Posterior cingulate gyrus (tissue), 11 donors: ENCODE results near the gene ABCF1.
A peak's percentile ranks its signal among the peaks of the same experiment; 100 is the strongest.

ENCODE experiments used
- DNase-seq, 10 donors: peaks; one replicate each; pipeline versions ENCODE4 v3.0.0 to v3.0.0-alpha.2; 2020 to 2021; ENCODE audit warnings: mixed read lengths in 3 of 10
- intact Hi-C: fragments of 100-400 bp; cut with DNase I; formaldehyde crosslinking; loops from one replicate; pipeline ENCODE4 v1.15.1; 2023

The ABCF1 gene

GRCh38 chr6:30616811-30617564 lies 45.7 kb downstream of the ABCF1 start, which contains the start of gene PPP1R10:
Gene PPP1R10 (minus strand): TSS chr6:30617243. CDS start chr6:30609944, 7,299 bp downstream.
- intact Hi-C loops = no loop called here
- peak; percentile 97 to 100 (median 99) for DNase-seq

- intact Hi-C loops = no loop called here
- peak; percentile 96 to 100 (median 98) for DNase-seq
Observed at GRCh38 chr6:30617565-30618269, 46.5 kb downstream of the ABCF1 start, which contains the start of gene MRPS18B. Gene MRPS18B (plus strand): TSS chr6:30617840. CDS start chr6:30617866, 26 bp downstream.

- peak in 1 of 10 donors; percentile 20 for DNase-seq
- intact Hi-C loops = no loop called here
Observed at GRCh38 chr6:30618270-30618797, 47.1 kb downstream of the ABCF1 start.

- intact Hi-C loops = no loop called here
- DNase-seq = peak in 1 of 10 donors; percentile 54
Observed at GRCh38 chr6:30619561-30619960, 48.3 kb downstream of the ABCF1 start.

GRCh38 chr6:30625511-30625910 lies 54.3 kb downstream of the ABCF1 start:
- intact Hi-C loops = no loop called here
- peak in 1 of 10 donors; percentile 62 for DNase-seq

- DNase-seq = peak; percentile 89 to 99 (median 94)
- intact Hi-C loops = no loop called here
Observed at GRCh38 chr6:30626484-30627366, 55.5 kb downstream of the ABCF1 start, which contains the start of gene ATAT1. Gene ATAT1 (plus strand): TSS chr6:30626874.

- intact Hi-C loops = no loop called here
- no peak for DNase-seq
Observed at GRCh38 chr6:30635834-30636233, 64.6 kb downstream of the ABCF1 start.

GRCh38 chr6:30640481-30640880 lies 69.2 kb downstream of the ABCF1 start:
- DNase-seq = no peak
- intact Hi-C loops = no loop called here

GRCh38 chr6:30641048-30641447 lies 69.8 kb downstream of the ABCF1 start:
- DNase-seq = no peak
- intact Hi-C loops = no loop called here
